ENCODE measurements around the gene IFNK. TPM values are rescaled to one million over a fixed set of nuclear protein-coding genes. Genes with fewer than 3 reads are reported as not detected.

Gene IFNK
- polyA plus RNA-seq, 1 donor (not counting 4 experiments of a cell fraction or from before 2014, with no cell fraction given): 29.2 TPM

GRCh38 chr9:27572566-27572917, 48.5 kb downstream of the IFNK start:
- DNase-seq (ENCODE audit: low read depth, low spot score) (peak; percentile 49), FAIRE-seq (peak; percentile 17)
- Histone ChIP-seq H3K27me3 (ENCODE audit: control insufficient read depth, extremely low read depth, insufficient read depth, low read length) (no peaks in the 10 kb centered on the region), H4K20me1 (ENCODE audit: control insufficient read depth, extremely low read depth, insufficient read depth, low read length) (no peaks in the 10 kb centered on the region), H3K9me1 (ENCODE audit: control insufficient read depth, extremely low read depth, insufficient read depth, low read length) (no peaks in the 10 kb centered on the region), H3K9ac (ENCODE audit: control insufficient read depth, extremely low read depth, insufficient read depth, low read length) (peak overlapping the region; percentile 71), H3K4me1 (ENCODE audit: control insufficient read depth, extremely low read depth, insufficient read depth, low read length) (peaks cover 9% of the 10 kb centered on the region), H3K9me3 (ENCODE audit: control insufficient read depth, low read depth, low read length) (no peaks in the 10 kb centered on the region), H3K4me2 (ENCODE audit: control insufficient read depth, extremely low read depth, insufficient read depth, low read depth, low read length) (peak overlapping the region; percentile 92), H3K4me3 (ENCODE audit: control insufficient read depth in 2 of 3, extremely low read depth in 1 of 3, insufficient read depth in 2 of 3, low read depth in 1 of 3, low read length in 3 of 3) (peak overlapping the region; percentile 33 to 69 (median 67)), H3K36me3 (ENCODE audit: control insufficient read depth in 2 of 2, extremely low read depth in 1 of 2, insufficient read depth in 2 of 2, low read length in 2 of 2) (no peaks in the 10 kb centered on the region), H3K27ac (ENCODE audit: control insufficient read depth, insufficient read depth, low read length) (peak overlapping the region; percentile 69), H3K79me2 (ENCODE audit: control insufficient read depth, insufficient read depth, low read length) (peaks cover 2% of the 10 kb centered on the region), H2AFZ (ENCODE audit: control insufficient read depth, low read length) (peak overlapping the region; percentile 51)
- TF ChIP-seq CTCF (optimal IDR thresholded peaks at IDR 0.05 in 1 of 3, IDR thresholded peaks at IDR 0.05 in 1 of 3, conservative IDR thresholded peaks at IDR 0.05 in 1 of 3; ENCODE audit: extremely low read depth in 1 of 3, insufficient read depth in 2 of 3, low read length in 3 of 3): no peak
- TF ChIP-seq EZH2 (IDR thresholded peaks at IDR 0.05; ENCODE audit: low read length): no peak
- dilution Hi-C loops (cut with MboI; ENCODE audit: extremely low pct_ligation_motif_present, low sequenced_read_pairs): no loop called here

- dilution Hi-C loops (cut with MboI; ENCODE audit: extremely low pct_ligation_motif_present, low sequenced_read_pairs): no loop called here
- no peak for TF ChIP-seq EZH2 (IDR thresholded peaks at IDR 0.05; ENCODE audit: low read length)
- no peak for TF ChIP-seq CTCF (optimal IDR thresholded peaks at IDR 0.05 in 1 of 3, IDR thresholded peaks at IDR 0.05 in 1 of 3, conservative IDR thresholded peaks at IDR 0.05 in 1 of 3; ENCODE audit: extremely low read depth in 1 of 3, insufficient read depth in 2 of 3, low read length in 3 of 3)
- FAIRE-seq (no peak), DNase-seq (ENCODE audit: low read depth, low spot score) (no peak)
- peak within 1 kb of the TSS; percentile 97 for H3K4me2 ChIP-seq (ENCODE audit: control insufficient read depth, extremely low read depth, insufficient read depth, low read depth, low read length)
- peak within 1 kb of the TSS; percentile 71 for H3K9ac ChIP-seq (ENCODE audit: control insufficient read depth, extremely low read depth, insufficient read depth, low read length)
- peak within 1 kb of the TSS; percentile 67 to 90 (median 81) for H3K4me3 ChIP-seq (ENCODE audit: control insufficient read depth in 2 of 3, extremely low read depth in 1 of 3, insufficient read depth in 2 of 3, low read depth in 1 of 3, low read length in 3 of 3)
- H3K36me3 ChIP-seq (ENCODE audit: control insufficient read depth in 2 of 2, extremely low read depth in 1 of 2, insufficient read depth in 2 of 2, low read length in 2 of 2): no peaks in the 10 kb centered on the region
- no peaks in the 10 kb centered on the region for H3K9me1 ChIP-seq (ENCODE audit: control insufficient read depth, extremely low read depth, insufficient read depth, low read length)
- peak within 1 kb of the TSS; percentile 94 for H2AFZ ChIP-seq (ENCODE audit: control insufficient read depth, low read length)
- peak within 1 kb of the TSS; percentile 83 for H3K27ac ChIP-seq (ENCODE audit: control insufficient read depth, insufficient read depth, low read length)
- no peaks in the 10 kb centered on the region for H4K20me1 ChIP-seq (ENCODE audit: control insufficient read depth, extremely low read depth, insufficient read depth, low read length)
- H3K9me3 ChIP-seq (ENCODE audit: control insufficient read depth, low read depth, low read length): no peaks in the 10 kb centered on the region
- H3K4me1 ChIP-seq (ENCODE audit: control insufficient read depth, extremely low read depth, insufficient read depth, low read length): peaks cover 9% of the 10 kb centered on the region
- no peaks in the 10 kb centered on the region for H3K27me3 ChIP-seq (ENCODE audit: control insufficient read depth, extremely low read depth, insufficient read depth, low read length)
- H3K79me2 ChIP-seq (ENCODE audit: control insufficient read depth, insufficient read depth, low read length): peaks cover 2% of the 10 kb centered on the region
Observed at GRCh38 chr9:27572918-27573633, 49.0 kb downstream of the IFNK start, which contains the start of gene C9orf72. Gene C9orf72, minus strand, starts transcription at chr9:27573481. Its CDS starts 6,361 bp downstream, at chr9:27567120.
